CD4-positive, alpha-beta T cell treated with Interleukin-4 for 4 hours (primary cell): ENCODE measurements around the gene NIN.
"Not testable (repeated sequence)": the region's sequence is repeated elsewhere in the genome, so short reads cannot be mapped to it uniquely, and the experiment has no call there.

ENCODE experiments used
- DNase-seq: peaks from one replicate; pipeline ENCODE4 v3.0.0-alpha.2; 2020

The NIN gene

GRCh38 chr14:50815526-50815925 lies 15.4 kb downstream of the NIN start:
- not testable (repeated sequence) for DNase-seq

GRCh38 chr14:50815058-50815457 lies 15.9 kb downstream of the NIN start:
- DNase-seq, result not testable (repeated sequence)

- DNase-seq, result no peak
These were observed 16.8 kb downstream of the NIN start for GRCh38 chr14:50814161-50814560.

- peak; percentile 62 for DNase-seq
These were observed 17.5 kb downstream of the NIN start for GRCh38 chr14:50813544-50813863.

GRCh38 chr14:50812856-50813543 lies 18.0 kb downstream of the NIN start:
- DNase-seq, result no peak

- no peak for DNase-seq
These were observed 18.8 kb downstream of the NIN start for GRCh38 chr14:50812180-50812579.

- no peak for DNase-seq
These were observed 22.9 kb downstream of the NIN start for GRCh38 chr14:50808053-50808452.

GRCh38 chr14:50806241-50806933 lies 24.6 kb downstream of the NIN start:
- DNase-seq, result no peak

- no peak for DNase-seq
These were observed 25.6 kb downstream of the NIN start for GRCh38 chr14:50805396-50805795.

- DNase-seq, result no peak
These were observed 26.7 kb downstream of the NIN start for GRCh38 chr14:50804181-50804721.

GRCh38 chr14:50801706-50802105 lies 29.3 kb downstream of the NIN start:
- DNase-seq, result no peak

GRCh38 chr14:50800032-50800431 lies 30.9 kb downstream of the NIN start:
- DNase-seq, result no peak

- no peak for DNase-seq
These were observed 32.9 kb downstream of the NIN start for GRCh38 chr14:50798048-50798421.

- no peak for DNase-seq
These were observed 33.5 kb downstream of the NIN start for GRCh38 chr14:50797250-50798047.

- no peak for DNase-seq
These were observed 34.6 kb downstream of the NIN start for GRCh38 chr14:50796390-50796789.

GRCh38 chr14:50795909-50796308 lies 35.1 kb downstream of the NIN start:
- DNase-seq, result no peak

- no peak for DNase-seq
These were observed 35.8 kb downstream of the NIN start for GRCh38 chr14:50795142-50795541.

- no peak for DNase-seq
These were observed 36.8 kb downstream of the NIN start for GRCh38 chr14:50794068-50794645.

GRCh38 chr14:50792634-50793068 lies 38.3 kb downstream of the NIN start:
- no peak for DNase-seq

GRCh38 chr14:50792051-50792477 lies 38.9 kb downstream of the NIN start:
- DNase-seq, result peak; percentile 39

GRCh38 chr14:50791201-50791600 lies 39.8 kb downstream of the NIN start:
- DNase-seq, result no peak

GRCh38 chr14:50790589-50790988 lies 40.4 kb downstream of the NIN start:
- DNase-seq, result no peak

- no peak for DNase-seq
These were observed 44.1 kb downstream of the NIN start for GRCh38 chr14:50786751-50787464.
